GM12891 (cell line): ENCODE data around the gene CT47C1. TPM values are rescaled to one million over a fixed set of nuclear protein-coding genes. Genes with fewer than 3 reads are reported as not detected.
"Not testable (repeated sequence)": the region's sequence is repeated elsewhere in the genome, so short reads cannot be mapped to it uniquely, and the experiment has no call there.

ENCODE experiments used
- DNase-seq: peaks from one replicate; pipeline ENCODE4 v3.0.0; 2011; ENCODE audit warnings: low spot score; ENCODE audit not compliant: insufficient read length
- FAIRE-seq: peaks from 2 replicates; lab custom pipeline; 2011; peaks lifted over from hg19 to GRCh38; lab: Jason Lieb, UNC
- PAX5 ChIP-seq: IDR thresholded peaks from 2 replicates; pipeline ENCODE4 v1.6.1; 2011; ENCODE audit warnings: low read length, moderate library complexity, mild to moderate bottlenecking; ENCODE audit not compliant: insufficient read depth, severe bottlenecking
- POLR2A ChIP-seq: IDR thresholded peaks from 2 replicates; pipeline ENCODE4 v1.6.1; 2011; ENCODE audit warnings: low read depth, low read length, control low read depth
- POLR2AphosphoS5 ChIP-seq: IDR thresholded peaks from 2 replicates; pipeline ENCODE4 v1.6.1; 2011; ENCODE audit warnings: low read depth, low read length, control low read depth
- POU2F2 ChIP-seq: IDR thresholded peaks from 2 replicates; pipeline ENCODE4 v1.6.1; 2011; ENCODE audit warnings: low read depth, mild to moderate bottlenecking, control low read depth, low read length, moderate library complexity
- SPI1 ChIP-seq: IDR thresholded peaks from 2 replicates; pipeline ENCODE4 v1.6.1; 2011; ENCODE audit warnings: low read depth, low read length, control low read depth
- TAF1 ChIP-seq: IDR thresholded peaks from 2 replicates; pipeline ENCODE4 v1.6.1; 2011; ENCODE audit warnings: low read depth, low read length, control low read depth
- polyA plus RNA-seq: library from polyadenylated mRNA; unstranded; fragments of >200 nt; gene quantifications from one replicate; pipeline ENCODE4 v1.2.1, GENCODE V29; 2012; ENCODE audit warnings: low read depth, missing spikeins, inconsistent platforms; ENCODE audit not compliant: missing spikeins

The CT47C1 gene
- not detected for polyA plus RNA-seq

GRCh38 chrX:119072744-119073143, at the start of gene CT47C1:
TSS of gene CT47C1 (plus strand) at chrX:119072993. CDS start at chrX:119073226, 233 bp downstream.
- TF ChIP-seq POU2F2 = no peak
- FAIRE-seq (no peak), DNase-seq (no peak)

- FAIRE-seq = no peak
- TF ChIP-seq SPI1 (no peak), POLR2AphosphoS5 (no peak), POLR2A (no peak), PAX5 (no peak), POU2F2 (no peak), TAF1 (no peak)
- DNase-seq = no peak
These were observed 46.9 kb upstream of the CT47C1 start for GRCh38 chrX:119025900-119026299.

- not testable (repeated sequence) for DNase-seq, FAIRE-seq
These were observed 46.4 kb upstream of the CT47C1 start for GRCh38 chrX:119026344-119026743.

DNA sequence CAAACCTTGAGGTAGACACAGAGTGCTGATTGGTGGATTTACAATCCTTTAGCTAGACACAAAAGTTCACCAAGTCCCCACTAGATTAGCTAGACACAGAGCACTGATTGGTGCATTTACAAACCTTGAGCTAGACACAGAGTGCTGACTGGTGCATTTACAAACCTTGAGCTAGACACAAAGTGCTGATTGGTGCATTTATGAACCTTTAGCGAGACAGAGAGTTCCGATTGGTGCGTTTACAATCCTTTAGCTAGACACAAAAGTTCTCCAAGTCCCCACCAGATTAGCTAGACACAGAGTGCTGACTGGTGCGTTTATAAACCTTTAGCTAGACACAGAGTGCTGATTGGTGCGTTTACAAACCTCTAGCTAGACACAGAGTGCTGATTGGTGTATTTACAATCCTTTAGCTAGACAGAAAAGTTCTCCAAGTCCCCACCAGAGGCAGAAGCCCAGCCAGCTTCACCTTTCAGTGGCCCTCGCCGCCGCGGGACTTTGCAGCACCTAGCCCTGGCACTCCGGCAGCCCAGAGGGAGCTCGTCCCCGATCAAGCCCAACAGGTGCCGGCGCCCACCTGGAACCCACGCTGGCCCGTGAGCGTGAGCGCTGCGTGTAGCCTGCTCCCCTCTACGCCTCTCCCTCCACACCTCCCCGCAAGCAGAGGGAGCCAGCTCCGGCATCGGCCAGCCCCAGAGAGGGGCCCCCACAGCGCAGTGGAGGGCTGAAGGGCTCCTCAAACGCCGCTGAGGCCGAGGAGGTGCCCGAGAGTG, 44.6 kb upstream of the CT47C1 start:
- not testable (repeated sequence) for FAIRE-seq, DNase-seq

- FAIRE-seq (no peak), DNase-seq (no peak)
- TF ChIP-seq PAX5 (no peak), TAF1 (no peak), SPI1 (no peak), POU2F2 (no peak), POLR2A (no peak)
These were observed 44.0 kb upstream of the CT47C1 start for GRCh38 chrX:119028733-119029330.

DNA sequence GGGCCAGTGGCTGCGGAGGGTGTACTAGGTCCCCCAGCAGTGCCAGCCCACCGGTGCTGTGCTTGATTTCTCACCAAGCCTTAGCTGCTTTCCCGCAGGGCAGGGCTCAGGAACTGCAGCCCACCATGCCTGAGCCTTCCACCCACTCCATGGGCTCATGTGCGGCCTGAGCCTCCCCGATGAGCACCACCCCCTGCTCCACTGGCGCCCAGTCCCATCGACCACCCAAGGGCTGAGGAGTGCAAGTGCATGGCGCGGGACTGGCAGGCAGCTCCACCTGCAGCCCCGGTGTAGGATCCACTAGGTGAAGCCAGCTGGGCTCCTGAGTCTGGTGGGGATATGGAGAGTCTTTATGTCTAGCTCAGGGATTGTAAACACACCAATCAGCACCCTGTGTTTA, 43.1 kb upstream of the CT47C1 start:
- not testable (repeated sequence) for DNase-seq, FAIRE-seq

DNA sequence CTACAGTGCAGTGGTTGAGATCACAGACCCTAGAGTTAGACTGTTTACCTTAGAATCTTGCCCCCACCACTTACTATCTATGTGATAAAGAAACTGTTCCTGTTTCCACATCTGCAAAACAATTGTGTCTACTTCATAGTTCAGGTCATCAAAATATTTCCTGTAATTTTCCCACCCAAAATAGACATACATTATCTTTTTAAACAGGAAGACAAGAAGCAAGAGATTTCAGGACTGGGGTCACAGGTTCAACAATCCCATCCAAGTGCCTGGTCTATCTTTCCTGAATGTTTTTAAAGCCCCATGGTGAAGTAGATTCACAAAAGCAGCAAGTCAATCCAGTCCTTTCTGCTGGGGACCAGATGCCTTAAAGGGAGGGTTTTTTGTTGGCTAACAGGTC, 41.8 kb upstream of the CT47C1 start:
- no peak for DNase-seq
- no peak for FAIRE-seq
- no peak for TF ChIP-seq POLR2AphosphoS5
- TF ChIP-seq TAF1 = no peak
- no peak for TF ChIP-seq PAX5
- TF ChIP-seq POU2F2 = no peak

- DNase-seq (no peak), FAIRE-seq (no peak)
- TF ChIP-seq TAF1 (no peak), POLR2A (no peak)
These were observed 36.4 kb upstream of the CT47C1 start for GRCh38 chrX:119036107-119037029.

DNA sequence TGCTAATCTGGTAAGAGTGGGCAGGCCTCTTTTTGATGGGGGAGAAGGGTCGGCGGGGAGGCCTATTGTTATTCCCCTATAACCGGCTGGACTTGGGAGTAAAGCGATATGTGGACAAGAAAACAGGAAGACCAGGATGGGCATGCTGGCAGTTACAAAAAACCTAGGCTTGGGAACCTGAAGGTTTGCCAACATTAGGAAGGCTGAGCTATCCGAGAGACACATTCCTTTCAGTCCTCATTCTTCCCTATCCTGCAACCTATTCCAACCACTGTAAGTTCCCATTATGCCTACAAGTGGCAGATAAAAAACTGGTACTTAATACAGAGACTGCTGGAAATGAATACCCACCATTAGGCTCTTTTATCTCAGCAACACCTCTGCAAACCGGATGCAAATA, 32.4 kb upstream of the CT47C1 start:
- TF ChIP-seq TAF1 = no peak
- TF ChIP-seq POLR2AphosphoS5 = no peak
- no peak for TF ChIP-seq POU2F2
- TF ChIP-seq POLR2A = no peak
- TF ChIP-seq SPI1 = no peak
- no peak for TF ChIP-seq PAX5
- no peak for DNase-seq
- FAIRE-seq = no peak

DNA sequence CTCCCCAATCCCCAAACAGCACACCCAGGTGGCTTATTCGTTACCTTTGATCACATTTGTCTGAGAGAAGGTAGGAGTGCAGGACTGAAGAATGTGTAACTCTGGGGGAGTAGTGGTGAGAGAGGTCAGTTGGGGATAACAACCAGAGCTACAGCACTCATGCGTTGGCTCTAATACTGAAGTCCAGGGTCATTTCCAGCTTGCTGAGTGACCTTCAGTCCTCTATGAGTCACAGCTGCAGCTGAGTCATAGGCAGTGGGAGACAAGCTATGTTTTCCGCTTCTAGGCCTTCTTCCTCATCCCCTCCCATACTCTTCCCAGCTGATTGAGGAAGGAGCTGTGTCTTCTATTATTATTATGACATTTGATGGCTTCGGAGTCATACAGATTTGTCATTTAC, 31.6 kb upstream of the CT47C1 start:
- no peak for FAIRE-seq

GRCh38 chrX:119042040-119042439, 30.8 kb upstream of the CT47C1 start:
- TF ChIP-seq SPI1 (no peak), POU2F2 (no peak), PAX5 (no peak), TAF1 (no peak)
- FAIRE-seq = no peak
- DNase-seq = no peak

More for the DNA sequence above, 31.6 kb upstream of the CT47C1 start:
- DNase-seq = no peak
- TF ChIP-seq POLR2A (no peak), PAX5 (no peak), POU2F2 (no peak), SPI1 (no peak), TAF1 (no peak), POLR2AphosphoS5 (no peak)
